ENCODE data around the gene C19orf67.
A peak's percentile ranks its signal among the peaks of the same experiment; 100 is the strongest.

Gene C19orf67

GRCh38 chr19:14085309-14085995 lies at the start of gene C19orf67:
TSS of gene C19orf67 (minus strand) at chr19:14085783. CDS start at chr19:14085627, 156 bp downstream.
- no peak for DNase-seq (ENCODE audit: low read depth)
- H3K4me3 ChIP-seq (ENCODE audit: control insufficient read depth, low read depth, low read length), result no peak within 1 kb of the TSS
- no peak for TF ChIP-seq CTCF (IDR thresholded peaks at IDR 0.05; ENCODE audit: control insufficient read depth, insufficient read depth, low read depth, low read length, missing control alignments)

GRCh38 chr19:14135355-14135754 lies 49.8 kb upstream of the C19orf67 start:
- no peak for DNase-seq (ENCODE audit: low read depth)
- no peak for TF ChIP-seq CTCF (IDR thresholded peaks at IDR 0.05; ENCODE audit: control insufficient read depth, insufficient read depth, low read depth, low read length, missing control alignments)
- peak overlapping the region; percentile 76 for H3K4me3 ChIP-seq (ENCODE audit: control insufficient read depth, low read depth, low read length)

- no peak overlapping the region for H3K4me3 ChIP-seq (ENCODE audit: control insufficient read depth, low read depth, low read length)
- DNase-seq (ENCODE audit: low read depth), result no peak
- TF ChIP-seq CTCF (IDR thresholded peaks at IDR 0.05; ENCODE audit: control insufficient read depth, insufficient read depth, low read depth, low read length, missing control alignments), result no peak
These were observed 42.4 kb upstream of the C19orf67 start for GRCh38 chr19:14127929-14128509.

- TF ChIP-seq CTCF (IDR thresholded peaks at IDR 0.05; ENCODE audit: control insufficient read depth, insufficient read depth, low read depth, low read length, missing control alignments), result no peak
- no peak overlapping the region for H3K4me3 ChIP-seq (ENCODE audit: control insufficient read depth, low read depth, low read length)
- DNase-seq (ENCODE audit: low read depth), result no peak
These were observed 41.6 kb upstream of the C19orf67 start for GRCh38 chr19:14127176-14127575.

GRCh38 chr19:14122924-14123323 lies 37.3 kb upstream of the C19orf67 start:
- H3K4me3 ChIP-seq (ENCODE audit: control insufficient read depth, low read depth, low read length), result no peak overlapping the region
- no peak for TF ChIP-seq CTCF (IDR thresholded peaks at IDR 0.05; ENCODE audit: control insufficient read depth, insufficient read depth, low read depth, low read length, missing control alignments)
- no peak for DNase-seq (ENCODE audit: low read depth)

- H3K4me3 ChIP-seq (ENCODE audit: control insufficient read depth, low read depth, low read length), result no peak overlapping the region
- DNase-seq (ENCODE audit: low read depth), result no peak
- TF ChIP-seq CTCF (IDR thresholded peaks at IDR 0.05; ENCODE audit: control insufficient read depth, insufficient read depth, low read depth, low read length, missing control alignments), result no peak
These were observed 34.9 kb upstream of the C19orf67 start for GRCh38 chr19:14120497-14120780.

All from AG09309 (cell line).